NCI-H1105 (cell line): ENCODE data around the gene RFPL3.
"Not testable (repeated sequence)": the region's sequence is repeated elsewhere in the genome, so short reads cannot be mapped to it uniquely, and the experiment has no call there.

Experiments
- DNase-seq: peaks from one replicate; lab custom pipeline; 2025; lab: John Stamatoyannopoulos, UW

The RFPL3 gene

GRCh38 chr22:32331236-32331917, 26.3 kb upstream of the RFPL3 start:
- no peak for DNase-seq

DNA sequence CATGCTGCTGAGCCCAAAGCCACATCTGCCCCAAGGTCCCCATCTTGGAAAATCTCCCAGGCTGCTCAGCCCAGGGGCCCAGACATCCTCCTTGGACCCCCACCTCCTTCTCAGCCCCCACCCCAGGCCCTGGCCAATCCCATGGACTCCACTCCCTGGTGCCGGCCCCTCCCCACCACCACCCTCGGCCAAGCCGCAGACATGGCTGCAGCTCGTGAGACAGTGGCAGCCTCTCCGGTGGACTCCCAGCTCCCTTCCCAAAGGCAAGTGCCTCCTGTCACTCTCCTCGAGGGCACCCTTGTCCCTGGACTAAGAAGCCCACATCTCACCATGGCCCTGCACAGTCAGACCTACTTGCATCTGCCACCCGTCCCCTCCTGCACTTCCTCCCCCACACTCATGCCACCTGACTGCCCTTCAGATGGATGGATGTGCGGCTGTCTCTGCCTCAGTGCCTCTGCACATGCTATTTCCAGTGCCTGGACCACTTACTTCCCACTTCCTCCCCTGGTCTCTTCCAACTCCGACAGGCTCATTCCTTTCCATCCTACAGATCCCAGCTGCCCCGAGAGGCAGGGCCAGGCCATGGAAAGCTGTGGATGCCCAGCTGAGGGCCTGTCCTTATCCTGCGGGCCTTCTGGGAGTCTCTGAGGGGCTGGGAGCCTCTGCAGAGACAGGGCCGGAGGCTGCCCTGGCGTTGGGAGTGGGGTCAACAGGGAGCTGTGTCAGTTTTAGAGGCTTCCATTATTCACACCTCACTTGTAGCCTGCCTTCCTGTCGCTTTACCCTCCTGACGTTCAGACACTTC, 25.5 kb upstream of the RFPL3 start:
- no peak for DNase-seq

- no peak for DNase-seq
Observed at GRCh38 chr22:32333141-32333768, 24.4 kb upstream of the RFPL3 start.

DNA sequence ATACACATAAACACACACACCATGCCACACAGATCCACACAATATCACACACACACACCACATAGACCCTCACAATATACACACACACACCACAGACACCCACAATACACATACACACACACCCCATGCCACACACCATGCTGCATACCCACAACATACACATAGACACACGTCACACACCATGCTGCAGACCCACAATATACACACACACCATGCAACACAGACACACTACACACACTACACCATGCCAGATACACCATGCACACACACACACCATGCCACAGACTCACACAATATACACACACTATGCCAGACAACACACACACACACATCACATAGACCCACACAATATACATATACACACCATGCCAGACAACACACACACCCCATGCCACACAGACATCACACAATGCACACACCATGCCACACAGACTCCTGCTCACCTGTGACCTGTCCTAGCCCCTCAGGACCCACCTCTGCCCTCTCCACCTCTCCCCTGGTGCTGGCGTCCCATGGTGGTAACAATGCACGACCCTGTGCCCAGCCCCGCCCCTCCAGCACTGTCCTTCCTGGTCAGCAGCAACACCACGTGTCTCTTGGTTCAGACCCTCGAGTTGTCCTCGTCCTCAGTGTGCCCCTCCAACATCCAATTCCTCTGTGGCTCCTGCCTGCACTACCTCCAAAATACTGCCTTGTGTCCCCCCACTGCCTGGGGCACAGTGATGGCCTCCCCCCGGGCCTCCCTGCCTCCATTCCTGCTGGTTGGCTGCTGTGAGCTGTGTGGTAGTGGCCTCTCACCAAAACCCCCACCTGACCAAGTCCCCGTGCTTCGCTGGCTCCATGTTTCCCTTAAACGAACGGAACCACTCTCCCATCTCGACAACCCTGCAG, 23.7 kb upstream of the RFPL3 start:
- no peak for DNase-seq

GRCh38 chr22:32334660-32335365, 22.9 kb upstream of the RFPL3 start:
- no peak for DNase-seq

DNA sequence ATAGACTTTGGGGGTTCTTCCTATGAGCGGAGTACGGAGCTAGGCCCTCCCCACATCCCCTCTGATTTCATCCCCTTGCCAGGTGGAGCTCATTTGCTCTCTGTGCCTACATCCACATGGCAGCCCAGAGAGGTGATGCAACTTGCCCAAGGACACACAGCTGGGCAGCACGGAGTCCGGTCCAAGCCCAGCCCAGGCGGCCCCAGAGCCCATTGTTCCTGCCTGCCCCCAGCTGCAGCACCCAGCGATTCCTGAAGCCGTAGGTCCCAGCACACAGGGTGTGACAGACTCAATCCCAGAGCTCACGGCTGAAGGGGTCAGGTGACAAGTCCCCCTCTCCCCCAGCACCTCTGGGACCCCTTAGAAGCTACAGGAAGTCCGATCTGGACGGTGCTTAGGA, 22.2 kb upstream of the RFPL3 start:
- no peak for DNase-seq

DNA sequence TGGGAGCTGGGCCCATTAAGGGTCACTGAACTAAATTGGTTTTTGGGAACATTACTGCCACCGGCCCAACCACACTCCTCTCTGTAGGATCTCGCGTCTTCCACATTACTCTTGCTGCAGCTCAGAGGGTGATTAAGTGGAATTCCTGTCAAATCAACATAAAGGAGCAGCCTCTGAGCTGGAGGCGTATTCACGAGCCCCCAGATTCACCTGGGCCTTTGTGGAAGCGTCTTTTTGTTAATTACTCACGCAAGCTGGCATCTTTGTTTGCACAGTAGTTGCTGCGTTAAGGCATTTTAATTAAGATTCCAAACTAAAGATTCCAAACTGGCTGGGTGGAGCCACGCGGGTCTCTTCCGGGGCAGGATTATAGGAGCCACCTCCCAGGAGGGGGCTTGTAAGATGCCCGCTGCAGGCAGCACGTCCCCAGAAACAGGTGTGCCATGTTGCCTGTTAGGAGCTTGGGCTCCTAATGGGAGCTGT, 21.5 kb upstream of the RFPL3 start:
- DNase-seq, result no peak

- DNase-seq, result no peak
Observed at GRCh38 chr22:32336771-32337424, 20.8 kb upstream of the RFPL3 start.

DNA sequence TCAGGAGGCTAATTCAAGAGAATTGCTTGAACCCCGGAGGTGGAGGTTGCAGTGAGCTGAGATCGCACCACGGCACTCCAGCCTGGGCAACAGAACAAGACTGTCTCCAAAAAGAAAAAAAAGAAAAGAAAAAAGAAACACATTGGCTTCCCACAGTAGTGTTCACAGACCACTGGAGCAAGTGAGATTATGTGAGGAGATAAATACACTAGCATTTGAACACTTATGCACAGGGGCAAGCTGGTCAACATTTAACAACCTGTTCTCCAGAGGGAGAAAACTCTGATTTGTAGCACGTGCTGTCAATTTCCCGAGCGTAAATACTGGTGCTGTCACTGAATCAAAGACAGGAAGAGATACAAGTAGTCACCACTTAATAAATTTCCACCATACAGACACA, 20.2 kb upstream of the RFPL3 start:
- DNase-seq, result not testable (repeated sequence)

DNA sequence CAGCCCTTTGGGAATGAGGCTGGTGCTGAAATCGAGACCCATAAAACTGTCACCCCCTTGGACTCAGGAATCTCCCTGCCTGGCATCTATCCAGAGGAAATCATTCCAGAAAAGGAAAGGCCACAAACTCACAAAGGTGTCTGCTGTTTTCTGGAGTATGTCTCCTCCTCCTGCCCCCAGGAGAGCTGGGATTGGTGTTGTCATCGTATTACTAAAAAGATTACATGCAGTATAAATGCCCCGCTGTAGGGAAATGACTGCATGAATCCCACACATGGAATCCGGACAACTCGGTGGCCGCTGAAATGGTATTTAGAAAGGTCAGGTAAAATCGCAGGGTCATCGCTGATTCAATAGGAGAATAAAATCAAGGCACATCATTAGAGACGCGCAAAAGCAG, 18.9 kb upstream of the RFPL3 start:
- no peak for DNase-seq

DNA sequence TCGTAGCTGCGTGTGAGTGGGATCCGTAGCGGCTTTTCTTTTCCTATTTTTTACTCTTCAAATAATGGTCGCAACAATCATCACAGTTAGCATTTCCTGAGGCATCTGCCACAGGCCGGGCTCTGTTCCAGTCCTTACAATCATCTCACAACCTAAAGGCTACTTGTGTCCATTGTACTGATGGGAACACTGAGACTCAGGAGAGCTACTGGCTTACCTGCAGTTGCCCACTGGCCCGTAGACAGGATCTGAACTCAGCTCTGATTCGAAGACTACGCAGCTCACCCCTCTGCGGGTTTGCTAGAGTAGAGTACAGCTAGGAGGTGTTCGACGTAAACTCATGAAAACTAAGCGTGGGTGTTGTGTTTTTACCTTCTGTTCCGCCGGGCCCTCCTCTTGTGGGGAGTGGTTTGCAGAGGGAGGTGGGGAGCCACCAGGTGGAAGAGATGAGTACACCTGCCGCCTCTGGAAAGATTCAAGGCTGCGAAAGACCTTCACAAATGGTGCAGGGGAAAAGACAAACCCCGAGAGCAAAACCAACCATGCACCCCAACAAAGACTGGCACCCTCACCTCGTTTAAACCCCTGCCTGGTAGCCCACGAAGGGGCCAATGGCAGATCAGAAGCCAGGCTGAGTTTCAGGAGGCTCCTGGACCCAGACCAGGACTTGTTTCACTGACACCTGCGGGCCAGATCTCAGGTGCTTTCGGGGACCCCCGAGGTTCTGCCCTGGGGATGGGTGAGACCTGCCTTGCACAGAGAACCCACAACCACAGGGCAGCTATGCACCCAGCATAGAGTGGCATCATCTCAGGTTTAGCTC, 18.3 kb upstream of the RFPL3 start:
- DNase-seq, result no peak

GRCh38 chr22:32340411-32340810, 17.3 kb upstream of the RFPL3 start:
- DNase-seq, result no peak

- no peak for DNase-seq
Observed at GRCh38 chr22:32341122-32341740, 16.4 kb upstream of the RFPL3 start.

DNA sequence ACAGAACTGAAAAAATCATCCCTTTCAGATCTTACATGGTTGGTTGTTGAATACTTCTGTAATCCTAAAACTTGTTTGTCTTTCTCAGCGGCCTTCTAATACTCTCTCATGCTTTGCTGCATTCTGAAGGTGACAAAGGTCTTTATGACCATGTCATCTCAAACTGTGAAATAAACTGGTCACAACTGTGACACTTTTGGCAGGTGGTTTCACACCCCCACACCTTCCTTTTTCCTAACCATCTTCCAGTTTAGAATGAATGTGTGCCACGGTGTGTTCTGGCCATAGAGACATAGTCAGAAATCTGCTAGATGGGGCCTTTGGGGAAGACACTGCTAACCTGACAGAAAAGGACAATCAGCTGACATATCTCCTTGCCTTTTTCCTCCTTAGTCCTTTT, 14.7 kb upstream of the RFPL3 start:
- DNase-seq, result no peak

- DNase-seq, result no peak
Observed at GRCh38 chr22:32343941-32344340, 13.7 kb upstream of the RFPL3 start.

GRCh38 chr22:32348031-32348611, 9.5 kb upstream of the RFPL3 start:
- no peak for DNase-seq

DNA sequence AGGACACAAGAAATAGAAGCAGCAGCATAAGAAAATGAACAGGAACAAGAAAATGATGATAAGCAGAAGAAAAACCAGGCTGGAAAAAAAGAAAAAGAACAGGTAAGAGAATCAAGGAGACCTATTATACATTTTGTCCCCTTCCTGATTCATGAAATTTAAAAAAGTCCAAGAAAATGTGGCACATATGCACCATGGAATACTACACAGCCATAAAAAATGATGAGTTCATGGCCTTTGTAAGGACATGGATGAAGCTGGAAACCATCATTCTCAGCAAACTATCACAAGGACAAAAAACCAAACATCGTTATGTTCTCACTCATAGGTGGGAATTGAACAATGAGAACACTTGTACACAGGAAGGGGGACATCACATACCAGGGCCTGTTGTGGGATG, 5.8 kb upstream of the RFPL3 start:
- DNase-seq, result not testable (repeated sequence)

GRCh38 chr22:32352681-32353080, 5.0 kb upstream of the RFPL3 start:
- DNase-seq, result no peak

GRCh38 chr22:32353292-32353691, 4.4 kb upstream of the RFPL3 start:
- no peak for DNase-seq
